H9 (cell line): ENCODE results near the gene BTD. TPM values are rescaled to one million over a fixed set of nuclear protein-coding genes. Genes with fewer than 3 reads are reported as not detected.

Source experiments
- DNase-seq: peaks from one replicate; pipeline ENCODE4 v3.0.0-alpha.2; 2017
- H2AFZ ChIP-seq: one replicate; pipeline ENCODE4 v1.6.1; 2013; ENCODE audit warnings: mild to moderate bottlenecking, low read length, control low read depth, moderate library complexity
- H2AK5ac ChIP-seq: 2 replicates; pipeline ENCODE4 v1.6.1; 2013; ENCODE audit warnings: low read length, control low read depth, mixed read lengths; ENCODE audit not compliant: insufficient read length
- H2BK120ac ChIP-seq: one replicate; pipeline ENCODE4 v1.6.1; 2013; ENCODE audit warnings: low read depth, mild to moderate bottlenecking, low read length, control low read depth, inconsistent platforms; ENCODE audit not compliant: poor library complexity, severe bottlenecking
- H2BK12ac ChIP-seq: 2 replicates; pipeline ENCODE4 v1.6.1; 2013; ENCODE audit warnings: low read length, control low read depth, mixed read lengths, low read depth; ENCODE audit not compliant: insufficient read length
- H2BK15ac ChIP-seq: 2 replicates; pipeline ENCODE4 v1.6.1; 2013; ENCODE audit warnings: low read depth, low read length, control low read depth
- H2BK20ac ChIP-seq: one replicate; pipeline ENCODE4 v1.6.1; 2013; ENCODE audit warnings: low read depth, mild to moderate bottlenecking, low read length, control low read depth, inconsistent platforms; ENCODE audit not compliant: poor library complexity, severe bottlenecking
- H2BK5ac ChIP-seq: 2 replicates; pipeline ENCODE4 v1.6.1; 2013; ENCODE audit warnings: low read length, control low read depth, mixed read lengths; ENCODE audit not compliant: insufficient read length
- H3K14ac ChIP-seq: 2 replicates; pipeline ENCODE4 v1.6.1; 2013; ENCODE audit warnings: low read length, control low read depth; ENCODE audit not compliant: insufficient read depth
- H3K18ac ChIP-seq: 2 replicates; pipeline ENCODE4 v1.6.1; 2013; ENCODE audit warnings: low read depth, mild to moderate bottlenecking, mixed read lengths, low read length, control low read depth; ENCODE audit not compliant: insufficient read length
- H3K23ac ChIP-seq: 2 replicates; pipeline ENCODE4 v1.6.1; 2013; ENCODE audit warnings: low read length, control low read depth, mixed read lengths, low read depth; ENCODE audit not compliant: insufficient read length
- H3K23me2 ChIP-seq: 2 replicates; pipeline ENCODE4 v1.6.1; 2013; ENCODE audit warnings: low read depth, mild to moderate bottlenecking, mixed read lengths, low read length, control low read depth; ENCODE audit not compliant: insufficient read length, poor library complexity, severe bottlenecking
- H3K27ac ChIP-seq: 2 replicates; pipeline ENCODE4 v1.5.1; 2013; ENCODE audit warnings: low read length, control low read depth, mixed read lengths, low read depth; ENCODE audit not compliant: insufficient read length
- H3K27me3 ChIP-seq: 2 replicates; pipeline ENCODE4 v1.6.1; 2013; ENCODE audit warnings: low read length, control low read depth, inconsistent platforms; ENCODE audit not compliant: insufficient read depth
- H3K4ac ChIP-seq: 2 replicates; pipeline ENCODE4 v1.6.1; 2013; ENCODE audit warnings: low read depth, mild to moderate bottlenecking, control low read depth, inconsistent platforms, low read length, moderate library complexity
- H3K4me1 ChIP-seq: 2 replicates; pipeline ENCODE4 v1.6.1; 2013; ENCODE audit warnings: low read length, control low read depth, inconsistent platforms; ENCODE audit not compliant: insufficient read depth
- H3K4me2 ChIP-seq: 2 replicates; pipeline ENCODE4 v1.6.1; 2013; ENCODE audit warnings: low read length, control low read depth, mixed read lengths; ENCODE audit not compliant: insufficient read length, insufficient read depth
- H3K56ac ChIP-seq: 2 replicates; pipeline ENCODE4 v1.6.1; 2013; ENCODE audit warnings: low read depth, mild to moderate bottlenecking, mixed read lengths, low read length, control low read depth; ENCODE audit not compliant: insufficient read length
- H3K79me1 ChIP-seq: 2 replicates; pipeline ENCODE4 v1.6.1; 2013; ENCODE audit warnings: low read depth, mild to moderate bottlenecking, moderate library complexity, low read length, control low read depth, inconsistent platforms; ENCODE audit not compliant: insufficient read depth, poor library complexity, severe bottlenecking
- H3K79me2 ChIP-seq: 2 replicates; pipeline ENCODE4 v1.6.1; 2013; ENCODE audit warnings: low read length, control low read depth, inconsistent platforms; ENCODE audit not compliant: insufficient read depth
- H3K9ac ChIP-seq: 2 replicates; pipeline ENCODE4 v1.6.1; 2013; ENCODE audit warnings: low read length, control low read depth, mixed read lengths; ENCODE audit not compliant: insufficient read length; ENCODE audit errors: extremely low read depth
- H3K9me3 ChIP-seq: one replicate; pipeline ENCODE4 v1.6.1; 2013; ENCODE audit warnings: low read depth, low read length, inconsistent platforms; ENCODE audit not compliant: control insufficient read depth
- H3T11ph ChIP-seq: one replicate; pipeline ENCODE4 v1.6.1; 2013; ENCODE audit warnings: mild to moderate bottlenecking, low read length, control low read depth, inconsistent platforms
- H4K20me1 ChIP-seq: one replicate; pipeline ENCODE4 v1.6.1; 2013; ENCODE audit not compliant: control insufficient read depth, insufficient read length, insufficient read depth
- H4K5ac ChIP-seq: 2 replicates; pipeline ENCODE4 v1.6.1; 2013; ENCODE audit warnings: low read depth, mild to moderate bottlenecking, mixed read lengths, low read length, control low read depth; ENCODE audit not compliant: insufficient read length
- H4K8ac ChIP-seq: replicated peaks from 2 replicates; pipeline ENCODE4 v1.6.1; 2013; ENCODE audit warnings: low read length, control low read depth, mixed read lengths, low read depth; ENCODE audit not compliant: insufficient read length
- H4K91ac ChIP-seq: 2 replicates; pipeline ENCODE4 v1.6.1; 2013; ENCODE audit warnings: low read depth, mild to moderate bottlenecking, moderate library complexity, mixed read lengths, low read length, control low read depth; ENCODE audit not compliant: insufficient read length
- H3K27ac Mint-ChIP-seq, 3 experiments: 2 replicates in 2 of 3; 3 replicates in 1 of 3; pipeline ENCODE4 v1.8.0; 2020 to 2021; ENCODE audit warnings: mixed read lengths in 3 of 3, mild to moderate bottlenecking in 1 of 3, moderate library complexity in 1 of 3
- H3K27me3 Mint-ChIP-seq: 2 replicates; pipeline ENCODE4 v1.8.0; 2021; ENCODE audit warnings: low read depth, mild to moderate bottlenecking, moderate library complexity, mixed read lengths
- H3K36me3 Mint-ChIP-seq, 3 experiments: 2 replicates in 2 of 3; 3 replicates in 1 of 3; pipeline ENCODE4 v1.8.0; 2020 to 2021; ENCODE audit warnings: low read depth in 3 of 3, mixed read lengths in 3 of 3; ENCODE audit not compliant: insufficient read depth in 1 of 3
- H3K4me1 Mint-ChIP-seq, 2 experiments: 2 replicates each; pipeline ENCODE4 v1.8.0; 2020; ENCODE audit warnings: mixed read lengths in 2 of 2
- H3K4me3 Mint-ChIP-seq, 2 experiments: 2 replicates in 1 of 2; 3 replicates in 1 of 2; pipeline ENCODE4 v1.8.0; 2020 to 2021; ENCODE audit warnings: mild to moderate bottlenecking in 2 of 2, mixed read lengths in 2 of 2, moderate library complexity in 1 of 2
- H3K9me3 Mint-ChIP-seq, 2 experiments: 2 replicates in 1 of 2; 3 replicates in 1 of 2; pipeline ENCODE4 v1.8.0; 2020; ENCODE audit warnings: mild to moderate bottlenecking in 2 of 2, mixed read lengths in 2 of 2, moderate library complexity in 1 of 2
- CTCF ChIP-seq: fragments of 200-600 bp; sonication (generic); conservative IDR thresholded peaks from 3 replicates; pipeline ENCODE4 v1.8.0; 2021; ENCODE audit warnings: antibody characterized with exemption, mild to moderate bottlenecking
- WGBS: extraction: QIAGEN DNeasy Blood & Tissue Kit; methylation state at CpG from one replicate; pipeline ENCODE4 v1.1.7; 2013; ENCODE audit warnings: missing lambda C conversion rate, low lambda C conversion rate, mixed read lengths; ENCODE audit not compliant: insufficient read length; ENCODE audit errors: extremely low coverage; 5-methylcytosine and 5-hydroxymethylcytosine counted together
- total RNA-seq: library from RNA; stranded (reverse); gene quantifications from 2 replicates; pipeline ENCODE4 v1.2.1, GENCODE V29; 2021

The BTD gene
- total RNA-seq, 1 experiment from 2014 or later = 21.5 TPM

- Mint-ChIP-seq H3K27me3 (no peaks in the 10 kb centered on the region), H3K27ac (peak overlapping the region; percentile 98 to 100 (median 99)), H3K36me3 (peaks cover 43 to 70% (median 67%) of the 10 kb centered on the region in 3 experiments), H3K4me1 (peaks cover 10 to 15% of the 10 kb centered on the region in 2 experiments), H3K4me3 (peak overlapping the region; percentile 100), H3K9me3 (peaks cover 22 to 23% of the 10 kb centered on the region in 2 experiments)
- Histone ChIP-seq H3K9ac (peak overlapping the region; percentile 96), H2BK12ac (no peak overlapping the region), H2BK15ac (no peak overlapping the region), H4K8ac (peak overlapping the region; percentile 61), H3K4me1 (peaks cover 2% of the 10 kb centered on the region; the same call in 1 of the 2 replicates), H3K79me2 (peaks cover 5% of the 10 kb centered on the region; the same call in 1 of the 2 replicates), H3K14ac (peak overlapping the region; percentile 78; the same call in 1 of the 2 replicates), H4K5ac (peak overlapping the region; percentile 73), H3K27ac (peak overlapping the region; percentile 83), H2BK5ac (peak overlapping the region; percentile 47), H2BK20ac (no peak overlapping the region), H4K20me1 (no peaks in the 10 kb centered on the region), H2AK5ac (no peak overlapping the region), H3K4ac (no peak overlapping the region), H3K9me3 (no peaks in the 10 kb centered on the region), H2AFZ (peak overlapping the region; percentile 70), H2BK120ac (no peak overlapping the region), H3K4me2 (peak overlapping the region; percentile 100), H3K18ac (peak overlapping the region; percentile 66), H3K79me1 (peaks cover 3% of the 10 kb centered on the region), H3K27me3 (no peaks in the 10 kb centered on the region), H3K23ac (no peak overlapping the region), H3K56ac (no peak overlapping the region), H4K91ac (no peak overlapping the region), H3K23me2 (peaks cover 7% of the 10 kb centered on the region), H3T11ph (no peak overlapping the region)
- WGBS = no CpG with 5 or more reads among the region's 19 CpGs
- TF ChIP-seq CTCF = no peak
- DNase-seq = no peak
Measured at GRCh38 chr3:15601046-15601398, 523 bp upstream of the BTD start.
